ENCODE measurements around the gene THUMPD2. TPM values are rescaled to one million over a fixed set of nuclear protein-coding genes. Genes with fewer than 3 reads are reported as not detected.
"Not testable (repeated sequence)": the region's sequence is repeated elsewhere in the genome, so short reads cannot be mapped to it uniquely, and the experiment has no call there.

Gene THUMPD2
- total and polyA plus RNA-seq, 4 experiments from 2014 or later, result 5.6 to 11.6 (median 8.4) TPM

DNA sequence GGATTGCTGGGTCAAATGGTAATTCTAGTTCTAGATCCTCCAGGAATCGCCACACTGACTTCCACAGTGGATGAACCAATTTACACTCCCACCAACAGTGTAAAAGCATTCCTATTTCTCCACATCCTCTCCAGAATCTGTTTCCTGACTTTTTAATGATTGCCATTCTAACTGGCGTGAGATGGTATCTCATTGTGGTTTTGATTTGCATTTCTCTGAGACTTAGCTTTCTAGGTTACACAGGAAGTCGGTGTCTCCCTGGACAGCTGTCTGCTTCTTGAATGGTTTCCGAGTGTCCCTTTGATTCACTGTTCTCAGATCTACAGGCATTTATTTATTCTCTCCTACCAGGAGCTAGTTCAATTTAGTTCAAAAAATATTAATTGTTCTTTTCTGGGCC, 51.0 kb downstream of the THUMPD2 start:
- H3K4me3 ChIP-seq (ENCODE audit: low read length in 2 of 2); H3K4me3 Mint-ChIP-seq; H3K36me3 Mint-ChIP-seq; intact Hi-C loops (cut with micrococcal nuclease); H3K9me3 ChIP-seq (ENCODE audit: control insufficient read depth in 1 of 2, low read length in 2 of 2); H3K4me1 ChIP-seq (ENCODE audit: insufficient read depth, low read length); H3K27me3 Mint-ChIP-seq; CTCF ChIA-PET (ENCODE audit: partially characterized antibody); H3K9me3 Mint-ChIP-seq; POLR2A ChIA-PET (ENCODE audit: partially characterized antibody); H3K27ac ChIP-seq (ENCODE audit: low read depth, low read length); H3K4me1 Mint-ChIP-seq; H3K27me3 ChIP-seq (ENCODE audit: insufficient read depth, low read length); H3K36me3 ChIP-seq (ENCODE audit: insufficient read depth, low read length); DNase-seq: not testable (repeated sequence)
- H3K27ac Mint-ChIP-seq, result peak overlapping the region in 1 of 7 donors; percentile 53

- Histone ChIP-seq H3K36me3 (ENCODE audit: insufficient read depth, low read length) (no peaks in the 10 kb centered on the region), H3K4me3 (ENCODE audit: low read length in 2 of 2) (no peak overlapping the region), H3K9me3 (ENCODE audit: control insufficient read depth in 1 of 2, low read length in 2 of 2) (no peaks in the 10 kb centered on the region), H3K4me1 (ENCODE audit: insufficient read depth, low read length) (no peaks in the 10 kb centered on the region), H3K27me3 (ENCODE audit: insufficient read depth, low read length) (no peaks in the 10 kb centered on the region), H3K27ac (ENCODE audit: low read depth, low read length) (no peak overlapping the region)
- H3K36me3 Mint-ChIP-seq, result no peaks in the 10 kb centered on the region
- peaks cover 0 to 8% (median 0%) of the 10 kb centered on the region in 4 donors for H3K4me1 Mint-ChIP-seq
- POLR2A ChIA-PET (ENCODE audit: partially characterized antibody), result no interaction called here
- CTCF ChIA-PET (ENCODE audit: partially characterized antibody), result no interaction called here
- DNase-seq, result no peak
- no peak overlapping the region for H3K27ac Mint-ChIP-seq
- intact Hi-C loops (cut with micrococcal nuclease), result no loop called here
- peaks cover 6 to 9% of the 10 kb centered on the region in 2 donors for H3K27me3 Mint-ChIP-seq
- H3K9me3 Mint-ChIP-seq, result no peaks in the 10 kb centered on the region
- no peak overlapping the region for H3K4me3 Mint-ChIP-seq
Measured at GRCh38 chr2:39725401-39725800, 53.7 kb downstream of the THUMPD2 start.

DNA sequence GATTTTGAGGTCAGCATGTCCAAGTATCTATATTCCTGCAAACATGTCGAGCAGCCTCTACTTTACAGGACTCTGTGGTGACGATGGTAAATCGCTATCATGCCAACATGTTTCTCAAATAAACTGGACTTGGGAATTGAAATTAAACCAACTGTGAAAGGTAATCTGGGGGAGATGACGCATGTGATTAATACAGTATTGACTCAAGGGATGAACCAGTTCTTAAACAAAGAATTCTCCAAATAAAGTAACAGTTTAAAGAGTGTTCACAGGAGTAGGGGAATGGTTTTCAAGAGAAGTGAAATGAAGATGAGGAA, 54.3 kb downstream of the THUMPD2 start:
- Mint-ChIP-seq H3K9me3 (no peaks in the 10 kb centered on the region), H3K4me1 (peaks cover 0 to 8% (median 0%) of the 10 kb centered on the region in 4 donors), H3K36me3 (no peaks in the 10 kb centered on the region), H3K4me3 (no peak overlapping the region), H3K27me3 (peaks cover 8 to 11% of the 10 kb centered on the region in 2 donors), H3K27ac (no peak overlapping the region)
- H3K36me3 ChIP-seq (ENCODE audit: insufficient read depth, low read length), result no peaks in the 10 kb centered on the region
- POLR2A ChIA-PET (ENCODE audit: partially characterized antibody), result no interaction called here
- H3K4me3 ChIP-seq (ENCODE audit: low read length in 2 of 2), result no peak overlapping the region
- DNase-seq, result no peak
- H3K27ac ChIP-seq (ENCODE audit: low read depth, low read length), result no peak overlapping the region
- intact Hi-C loops (cut with micrococcal nuclease), result no loop called here
- H3K9me3 ChIP-seq (ENCODE audit: control insufficient read depth in 1 of 2, low read length in 2 of 2), result no peaks in the 10 kb centered on the region
- H3K27me3 ChIP-seq (ENCODE audit: insufficient read depth, low read length), result no peaks in the 10 kb centered on the region
- CTCF ChIA-PET (ENCODE audit: partially characterized antibody), result no interaction called here
- H3K4me1 ChIP-seq (ENCODE audit: insufficient read depth, low read length), result no peaks in the 10 kb centered on the region

DNA sequence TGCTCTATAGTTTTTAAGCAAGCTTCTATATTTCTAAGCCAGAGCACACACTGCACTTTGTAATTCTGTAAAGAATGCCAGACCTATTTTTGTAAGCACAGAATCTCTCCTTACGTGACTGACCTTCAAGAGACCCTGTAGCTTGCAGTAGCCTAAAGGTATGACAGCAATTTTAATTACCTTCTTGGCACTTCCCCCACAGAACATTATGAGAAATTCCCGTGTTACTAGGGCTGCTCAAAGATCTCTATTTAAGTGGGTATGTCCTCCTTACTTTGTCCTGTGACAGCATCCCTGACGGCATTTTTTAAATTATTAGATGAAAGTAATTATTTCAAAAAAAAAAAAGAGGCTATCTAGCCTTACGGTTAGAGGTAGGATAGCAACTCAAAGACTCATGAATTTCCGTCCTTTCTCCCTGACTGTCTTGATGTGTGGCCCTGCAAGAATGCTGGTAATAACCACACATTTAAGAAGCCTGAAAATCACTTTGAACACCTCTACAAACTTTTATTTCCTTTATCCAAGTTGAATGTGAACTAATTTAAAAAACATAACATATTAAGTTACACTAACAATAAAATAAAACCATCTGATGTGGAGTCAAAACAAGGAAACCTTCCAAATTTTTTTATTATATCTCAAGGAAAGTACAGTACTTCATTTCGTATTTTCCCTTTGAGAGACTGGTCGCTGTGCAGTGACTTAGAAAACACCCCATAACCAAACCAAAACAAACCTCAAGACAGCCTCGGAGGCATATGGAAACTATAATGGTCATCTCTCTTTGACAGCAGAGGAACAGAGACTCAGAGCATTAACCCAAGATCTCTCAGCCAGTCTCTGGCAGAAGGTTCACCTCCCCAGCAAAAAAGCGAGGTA, 54.9 kb downstream of the THUMPD2 start:
- peaks cover 8 to 12% of the 10 kb centered on the region in 2 donors for H3K27me3 Mint-ChIP-seq
- Histone ChIP-seq H3K4me1 (ENCODE audit: insufficient read depth, low read length) (no peaks in the 10 kb centered on the region), H3K9me3 (ENCODE audit: control insufficient read depth in 1 of 2, low read length in 2 of 2) (no peaks in the 10 kb centered on the region), H3K27me3 (ENCODE audit: insufficient read depth, low read length) (no peaks in the 10 kb centered on the region), H3K27ac (ENCODE audit: low read depth, low read length) (no peak overlapping the region), H3K36me3 (ENCODE audit: insufficient read depth, low read length) (no peaks in the 10 kb centered on the region), H3K4me3 (ENCODE audit: low read length in 2 of 2) (no peak overlapping the region)
- intact Hi-C loops (cut with micrococcal nuclease), result no loop called here
- DNase-seq, result no peak
- peaks cover 0 to 8% (median 0%) of the 10 kb centered on the region in 4 donors for H3K4me1 Mint-ChIP-seq
- H3K4me3 Mint-ChIP-seq, result no peak overlapping the region
- no peak overlapping the region for H3K27ac Mint-ChIP-seq
- POLR2A ChIA-PET (ENCODE audit: partially characterized antibody), result no interaction called here
- CTCF ChIA-PET (ENCODE audit: partially characterized antibody), result no interaction called here
- H3K9me3 Mint-ChIP-seq, result no peaks in the 10 kb centered on the region
- H3K36me3 Mint-ChIP-seq, result no peaks in the 10 kb centered on the region

DNA sequence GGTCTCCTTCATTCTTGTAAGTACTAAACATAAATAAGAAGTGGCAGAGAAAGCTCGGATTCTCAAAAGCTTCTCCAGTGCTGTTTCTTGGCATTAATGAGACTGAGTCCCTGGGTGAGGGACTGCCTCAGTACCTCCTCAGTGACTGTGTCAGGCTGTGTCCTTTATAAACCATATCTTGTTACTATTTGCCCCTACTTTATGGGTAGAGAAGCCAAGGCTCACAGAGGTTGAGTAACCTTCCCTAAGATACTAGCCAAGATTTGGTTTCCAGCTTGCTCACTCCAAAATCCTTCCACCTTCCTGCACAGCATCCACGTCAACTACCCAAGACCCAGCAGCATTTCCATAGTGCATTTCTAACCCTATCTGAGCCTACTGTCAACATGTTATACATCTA, 55.6 kb downstream of the THUMPD2 start:
- no peaks in the 10 kb centered on the region for H3K9me3 ChIP-seq (ENCODE audit: control insufficient read depth in 1 of 2, low read length in 2 of 2)
- no peak overlapping the region for H3K4me3 ChIP-seq (ENCODE audit: low read length in 2 of 2)
- CTCF ChIA-PET (ENCODE audit: partially characterized antibody), result no interaction called here
- H3K27me3 ChIP-seq (ENCODE audit: insufficient read depth, low read length), result no peaks in the 10 kb centered on the region
- H3K27ac ChIP-seq (ENCODE audit: low read depth, low read length), result no peak overlapping the region
- H3K27me3 Mint-ChIP-seq, result peaks cover 8 to 15% of the 10 kb centered on the region in 2 donors
- H3K4me3 Mint-ChIP-seq, result no peak overlapping the region
- H3K36me3 Mint-ChIP-seq, result no peaks in the 10 kb centered on the region
- POLR2A ChIA-PET (ENCODE audit: partially characterized antibody), result no interaction called here
- no peaks in the 10 kb centered on the region for H3K9me3 Mint-ChIP-seq
- no peaks in the 10 kb centered on the region for H3K36me3 ChIP-seq (ENCODE audit: insufficient read depth, low read length)
- intact Hi-C loops (cut with micrococcal nuclease), result no loop called here
- H3K4me1 Mint-ChIP-seq, result peaks cover 0 to 4% (median 0%) of the 10 kb centered on the region in 4 donors
- no peak for DNase-seq
- H3K27ac Mint-ChIP-seq, result no peak overlapping the region
- H3K4me1 ChIP-seq (ENCODE audit: insufficient read depth, low read length), result no peaks in the 10 kb centered on the region

DNA sequence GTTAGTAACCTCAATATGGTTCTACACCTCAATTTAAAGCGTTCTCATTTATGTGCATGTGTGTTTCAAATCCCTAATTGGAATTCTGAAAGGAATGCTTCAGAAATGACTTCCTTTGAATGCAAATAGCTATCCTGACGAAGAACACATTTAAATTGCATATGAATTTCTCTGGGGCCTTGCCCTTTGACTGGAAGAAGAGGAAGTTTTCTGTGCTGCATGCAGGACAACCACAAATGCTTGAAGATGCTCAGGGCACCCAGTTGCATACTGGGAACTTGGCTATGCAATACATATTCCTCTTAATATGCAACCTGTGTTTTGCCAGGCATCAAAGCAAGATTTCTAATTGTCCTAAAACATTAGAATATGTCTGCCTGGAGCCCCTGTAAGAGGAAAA, 58.1 kb downstream of the THUMPD2 start:
- Histone ChIP-seq H3K27ac (ENCODE audit: low read depth, low read length) (no peak overlapping the region), H3K36me3 (ENCODE audit: insufficient read depth, low read length) (no peaks in the 10 kb centered on the region), H3K9me3 (ENCODE audit: control insufficient read depth in 1 of 2, low read length in 2 of 2) (no peaks in the 10 kb centered on the region), H3K27me3 (ENCODE audit: insufficient read depth, low read length) (no peaks in the 10 kb centered on the region), H3K4me3 (ENCODE audit: low read length in 2 of 2) (no peak overlapping the region), H3K4me1 (ENCODE audit: insufficient read depth, low read length) (no peaks in the 10 kb centered on the region)
- ChIA-PET CTCF (ENCODE audit: partially characterized antibody) (interaction anchor here (2.4 kb wide), 1 partner anchor 9 kb away, joined by 14 read pairs; no protein-coding TSS in a partner anchor), POLR2A (ENCODE audit: partially characterized antibody) (no interaction called here)
- no peaks in the 10 kb centered on the region for H3K36me3 Mint-ChIP-seq
- H3K4me3 Mint-ChIP-seq, result no peak overlapping the region
- H3K4me1 Mint-ChIP-seq, result no peaks in the 10 kb centered on the region
- no peak overlapping the region for H3K27ac Mint-ChIP-seq
- no peak for DNase-seq
- H3K9me3 Mint-ChIP-seq, result no peaks in the 10 kb centered on the region
- intact Hi-C loops (cut with micrococcal nuclease), result no loop called here
- peaks cover 8 to 13% of the 10 kb centered on the region in 2 donors for H3K27me3 Mint-ChIP-seq

DNA sequence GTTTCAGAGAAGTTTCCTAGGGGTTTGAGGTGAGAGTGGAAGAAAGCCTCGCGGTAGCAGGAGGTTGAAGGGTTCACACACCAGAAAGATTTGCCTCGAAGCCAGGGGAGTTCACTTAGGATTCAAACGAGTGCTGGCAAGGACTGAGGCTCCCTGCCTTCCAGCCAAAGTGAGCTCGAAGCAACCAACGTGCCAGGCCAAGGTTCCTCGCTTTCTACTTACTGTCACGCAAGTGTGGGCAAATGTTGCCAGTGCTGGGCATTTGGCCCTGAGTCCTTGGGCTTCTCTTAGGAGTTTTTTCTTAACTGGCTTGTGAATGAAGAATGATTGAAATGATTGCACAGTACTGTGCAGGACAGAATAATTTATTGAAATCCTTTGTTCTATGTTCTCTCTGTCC, 59.7 kb downstream of the THUMPD2 start:
- intact Hi-C loops (cut with micrococcal nuclease), result no loop called here
- peaks cover 8 to 12% of the 10 kb centered on the region in 2 donors for H3K27me3 Mint-ChIP-seq
- H3K27me3 ChIP-seq (ENCODE audit: insufficient read depth, low read length), result no peaks in the 10 kb centered on the region
- no peaks in the 10 kb centered on the region for H3K4me1 ChIP-seq (ENCODE audit: insufficient read depth, low read length)
- H3K36me3 Mint-ChIP-seq, result no peaks in the 10 kb centered on the region
- H3K27ac Mint-ChIP-seq, result no peak overlapping the region
- H3K27ac ChIP-seq (ENCODE audit: low read depth, low read length), result no peak overlapping the region
- no peak overlapping the region for H3K4me3 Mint-ChIP-seq
- H3K36me3 ChIP-seq (ENCODE audit: insufficient read depth, low read length), result no peaks in the 10 kb centered on the region
- H3K9me3 ChIP-seq (ENCODE audit: control insufficient read depth in 1 of 2, low read length in 2 of 2), result no peaks in the 10 kb centered on the region
- ChIA-PET CTCF (ENCODE audit: partially characterized antibody) (interaction anchor here (2.4 kb wide), 1 partner anchor 11 kb away, joined by 14 read pairs; no protein-coding TSS in a partner anchor), POLR2A (ENCODE audit: partially characterized antibody) (no interaction called here)
- no peak overlapping the region for H3K4me3 ChIP-seq (ENCODE audit: low read length in 2 of 2)
- no peak for DNase-seq
- no peaks in the 10 kb centered on the region for H3K9me3 Mint-ChIP-seq
- H3K4me1 Mint-ChIP-seq, result no peaks in the 10 kb centered on the region

Data from CD4-positive, alpha-beta memory T cell (primary cell).